HG03103 (cell line): Measurements from ENCODE around the gene TSPAN5.

ENCODE experiments used
- ATAC-seq: cut with Tn5 transposase; IDR thresholded peaks from one replicate; pipeline ENCODE4 v1.9.1; 2021; ENCODE audit warnings: low read depth; ENCODE audit not compliant: unreplicated experiment

TSPAN5 gene

GRCh38 chr4:98674404-98675173, 16.2 kb upstream of the TSPAN5 start:
- ATAC-seq: no peak

GRCh38 chr4:98673978-98674377, 15.6 kb upstream of the TSPAN5 start:
- ATAC-seq: no peak

DNA sequence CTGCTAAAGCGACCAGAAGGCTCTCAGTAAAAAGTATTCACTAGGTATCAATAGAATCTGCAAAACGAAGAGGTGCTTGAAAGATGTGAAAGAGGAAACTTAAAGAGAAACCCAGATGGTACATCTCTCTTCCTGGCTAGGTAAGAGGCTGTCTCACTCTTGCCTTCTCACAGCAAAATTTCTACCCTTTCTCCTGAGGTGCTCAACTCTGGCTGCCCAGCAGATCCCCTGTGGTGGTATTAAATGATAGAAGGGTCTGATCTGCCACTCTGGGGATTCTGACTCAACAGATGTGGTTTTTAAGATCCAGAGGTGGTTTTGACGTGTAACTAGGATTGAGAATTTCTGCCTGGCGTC, 14.9 kb upstream of the TSPAN5 start:
- ATAC-seq: no peak

DNA sequence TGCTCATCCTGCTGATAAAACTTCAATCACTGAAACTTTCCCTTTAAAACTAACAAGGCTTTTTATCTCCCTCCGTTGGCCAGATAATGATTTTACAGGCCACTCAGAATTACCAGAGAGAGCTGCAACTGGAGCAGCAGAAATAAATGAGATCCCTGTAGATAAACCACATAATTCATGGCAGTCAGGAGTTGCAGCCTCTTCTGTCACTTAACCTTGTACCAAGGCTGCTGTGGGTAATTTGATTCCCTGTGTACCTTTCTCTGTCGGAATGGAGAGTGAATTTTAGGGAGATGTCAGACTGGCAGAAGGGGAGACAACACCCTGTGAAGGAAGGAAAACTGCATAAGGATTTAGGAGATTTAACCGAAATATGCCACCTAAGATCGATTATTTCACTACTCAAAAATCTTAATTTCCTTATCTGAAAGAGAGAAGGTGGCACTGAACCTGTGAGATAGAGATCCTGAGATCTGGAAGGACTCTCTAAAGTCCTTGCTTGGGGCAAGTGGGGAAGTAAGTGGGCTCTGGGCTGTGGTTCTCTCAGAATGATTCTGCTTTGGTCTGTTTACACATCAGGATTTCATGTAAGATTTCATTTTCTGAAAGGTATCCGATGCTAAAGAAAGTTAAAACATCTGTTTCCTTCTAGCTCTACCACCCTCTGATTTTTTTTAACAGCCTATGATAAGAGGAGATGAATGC, 14.3 kb upstream of the TSPAN5 start:
- no peak for ATAC-seq

GRCh38 chr4:98671131-98671530, 12.7 kb upstream of the TSPAN5 start:
- no peak for ATAC-seq

DNA sequence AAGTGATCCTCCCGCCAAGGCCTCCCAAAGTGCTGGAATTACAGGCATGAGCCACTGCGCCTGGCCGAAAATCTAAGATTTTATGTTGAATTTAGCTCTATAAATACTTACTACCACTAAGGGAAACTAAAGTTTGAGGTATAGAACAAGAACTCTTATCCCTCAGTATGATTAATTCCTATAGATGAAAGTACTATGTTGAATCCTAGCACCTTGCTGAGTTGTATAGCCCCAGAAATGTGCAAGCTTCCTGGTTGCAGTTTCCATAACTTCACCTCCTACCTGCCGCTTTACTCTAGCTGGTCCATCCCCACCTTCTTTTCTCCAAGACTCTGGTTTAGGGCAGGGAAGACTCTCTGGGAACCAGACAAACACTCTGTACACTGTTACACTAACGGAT, 11.8 kb upstream of the TSPAN5 start:
- ATAC-seq: no peak

GRCh38 chr4:98669577-98669976, 11.2 kb upstream of the TSPAN5 start:
- no peak for ATAC-seq

- ATAC-seq: no peak
These were observed 6.5 kb upstream of the TSPAN5 start for GRCh38 chr4:98664959-98665358.

GRCh38 chr4:98663226-98664006, 5.0 kb upstream of the TSPAN5 start:
- ATAC-seq: peak; percentile 71

DNA sequence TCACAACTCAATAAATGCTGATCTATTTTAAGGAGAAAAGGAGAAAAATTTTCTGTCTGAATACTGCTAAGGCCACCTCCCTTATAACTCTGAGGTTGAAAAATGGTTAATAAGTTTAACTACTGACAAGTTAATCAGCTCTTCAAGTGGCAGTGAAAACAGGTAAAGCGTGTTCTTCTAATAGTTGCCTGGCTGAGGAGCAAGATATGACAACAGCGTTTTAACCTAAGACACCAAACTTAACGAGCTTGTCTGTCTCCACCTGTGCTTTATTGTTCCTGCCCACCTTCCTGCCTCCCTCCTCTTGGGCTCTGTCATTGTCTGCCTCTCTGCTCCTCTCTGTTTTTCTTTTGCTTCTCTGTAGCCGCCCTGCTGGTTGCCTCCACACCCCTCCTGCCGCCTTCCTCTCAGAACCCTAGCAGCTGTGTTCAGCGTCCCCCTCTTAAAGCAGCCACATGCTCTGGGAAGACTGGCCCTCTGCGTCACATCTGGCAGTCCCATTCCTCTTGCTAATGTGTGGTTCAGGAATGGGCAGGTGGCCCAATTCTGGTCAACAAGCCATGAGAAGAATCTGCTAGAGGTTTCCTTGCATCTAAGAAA, 4.3 kb upstream of the TSPAN5 start:
- ATAC-seq: no peak

- ATAC-seq: no peak
These were observed 3.6 kb upstream of the TSPAN5 start for GRCh38 chr4:98662055-98662453.

- ATAC-seq: no peak
These were observed 3.1 kb upstream of the TSPAN5 start for GRCh38 chr4:98661371-98662054.

- no peak for ATAC-seq
These were observed 1.5 kb upstream of the TSPAN5 start for GRCh38 chr4:98659741-98660462.

DNA sequence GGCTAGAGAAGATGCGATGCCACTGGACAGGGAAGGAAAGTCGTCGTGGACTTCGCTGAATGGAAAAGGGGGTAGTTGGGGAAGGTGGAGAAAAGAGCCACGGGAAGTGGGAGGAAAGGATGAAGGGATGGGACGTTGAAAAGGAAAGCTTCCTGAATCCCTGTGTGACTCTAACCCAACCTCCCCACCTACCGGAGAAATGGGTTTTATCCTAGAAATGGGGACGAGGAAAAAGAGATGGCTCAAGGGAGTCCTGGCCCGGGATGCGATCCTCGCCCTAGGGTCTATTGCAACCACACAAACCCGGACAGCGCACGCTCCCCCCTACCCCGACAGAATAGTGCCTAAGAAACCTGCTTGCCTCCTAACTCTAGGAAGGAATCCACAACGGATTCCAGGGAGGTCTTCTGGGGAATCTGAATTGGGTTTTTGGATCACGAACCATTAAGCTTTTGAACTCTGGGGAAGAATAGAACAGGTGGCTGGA, 738 bp upstream of the TSPAN5 start:
- no peak for ATAC-seq

- peak; percentile 4 for ATAC-seq
These were observed 702 bp downstream of the TSPAN5 start for GRCh38 chr4:98657531-98658286.

GRCh38 chr4:98656886-98657285, 1.5 kb downstream of the TSPAN5 start:
- no peak for ATAC-seq

DNA sequence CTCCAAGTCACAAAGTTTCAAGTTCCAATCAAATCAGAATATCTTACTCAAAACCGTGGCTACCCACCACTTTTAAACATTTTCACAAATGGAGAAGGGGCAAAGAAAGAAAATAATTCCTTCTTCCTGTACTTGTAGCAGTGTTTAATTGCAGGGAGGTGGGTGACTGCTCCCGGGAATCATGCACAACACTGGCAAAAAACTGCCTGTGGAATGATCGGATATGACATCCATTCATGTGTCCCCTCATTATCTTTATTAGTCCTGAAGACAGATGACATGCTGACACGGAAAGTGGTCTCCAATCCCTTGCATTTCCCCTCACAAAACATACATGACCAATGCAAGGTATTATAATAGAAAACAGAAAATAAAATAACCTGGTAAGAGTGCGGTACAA, 2.0 kb downstream of the TSPAN5 start:
- no peak for ATAC-seq

DNA sequence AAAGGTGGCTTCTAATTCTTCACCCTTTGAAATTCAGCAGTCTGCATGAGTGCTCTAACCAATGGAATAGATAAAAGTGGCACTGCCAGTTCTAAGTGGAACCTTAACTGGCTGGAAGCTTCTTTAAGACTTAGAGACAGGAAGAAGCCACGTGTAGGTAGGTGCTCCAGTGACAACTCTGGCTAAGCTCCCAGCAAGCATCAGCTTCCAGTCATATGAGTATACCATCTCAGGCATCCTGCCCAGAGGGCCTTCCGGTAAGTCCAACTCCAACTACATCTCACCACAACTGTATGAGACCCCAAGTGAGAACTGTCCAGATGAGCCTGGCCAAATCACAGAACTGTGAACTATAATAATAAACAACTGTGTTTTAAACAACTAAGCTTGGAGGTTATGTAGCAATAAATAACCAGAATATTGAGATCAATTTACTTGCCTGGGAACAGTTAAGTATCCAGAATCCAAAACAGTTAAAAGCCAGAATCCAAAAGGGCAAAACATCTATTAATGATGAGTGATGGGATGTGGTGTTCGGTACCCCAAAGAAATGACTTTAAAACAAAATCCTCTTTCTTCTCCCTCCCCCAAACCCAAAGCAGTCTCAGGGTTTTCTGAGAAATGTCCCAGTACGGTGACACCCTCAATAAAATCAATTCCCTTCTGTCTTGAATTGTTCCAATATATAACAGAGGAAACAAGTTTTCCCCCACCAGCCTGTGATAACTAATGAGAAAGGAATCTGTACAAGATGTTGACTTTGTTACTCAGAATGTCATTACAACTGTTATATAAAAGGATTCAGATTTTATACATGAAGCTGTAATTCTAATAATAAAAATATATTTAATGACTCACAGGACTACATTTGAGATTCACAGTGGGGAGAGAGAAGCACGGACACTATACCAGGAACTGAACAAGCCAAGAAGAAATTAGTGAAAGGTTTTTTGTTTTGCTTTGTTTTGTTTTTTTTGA, 4.2 kb downstream of the TSPAN5 start:
- no peak for ATAC-seq
